Measurements from ENCODE around the gene RIC8A. TPM values are rescaled to one million over a fixed set of nuclear protein-coding genes. Genes with fewer than 3 reads are reported as not detected.

RIC8A gene
- total and polyA plus RNA-seq, 9 of the 15 experiments (the other 6 are each of a cell fraction or from before 2014, with no cell fraction given): 10.7 to 108 (median 72.1) TPM

DNA sequence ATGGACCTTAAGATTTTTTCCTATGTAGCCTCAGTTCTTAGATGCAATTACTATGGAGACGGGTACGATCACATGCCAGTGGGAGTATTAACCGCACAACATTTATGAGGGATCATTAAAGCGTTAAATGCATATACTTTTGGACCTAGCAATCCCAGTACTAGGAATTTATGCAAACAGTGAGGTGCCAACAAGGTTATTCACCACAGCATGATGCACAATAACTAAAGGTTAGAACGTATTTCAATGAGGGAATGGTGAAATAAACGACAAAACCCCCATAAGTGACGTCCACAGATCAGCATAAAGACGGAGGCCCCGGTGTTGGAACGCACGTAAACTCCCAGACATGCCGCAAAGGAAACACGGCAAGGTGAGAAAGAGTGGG, 28.1 kb downstream of the RIC8A start:
- H3K79me2 ChIP-seq (ENCODE audit: control insufficient read depth, insufficient read depth, low read length): peaks cover 50% of the 10 kb centered on the region
- peaks cover 10% of the 10 kb centered on the region; the same call in 1 of the 2 replicates for H4K20me1 ChIP-seq (replicated peaks; ENCODE audit: control insufficient read depth, insufficient read depth, low read length)
- intact Hi-C loops (cut with micrococcal nuclease): no loop called here
- H3K4me1 ChIP-seq (replicated peaks in 1 of 2; ENCODE audit: control insufficient read depth in 2 of 2, insufficient read depth in 2 of 2, low read length in 2 of 2): peaks cover 19 to 21% of the 10 kb centered on the region in 2 experiments; a peak in 4 of 5 replicates
- H3K9ac ChIP-seq (ENCODE audit: insufficient read depth in 1 of 2, low read depth in 2 of 2, low read length in 2 of 2): peak overlapping the region; percentile 82 to 93
- peak overlapping the region; percentile 86 for H3K4me2 ChIP-seq (ENCODE audit: insufficient read depth, low read length)
- POLR2A ChIA-PET: interaction anchor here (0.6 to 1.6 kb wide), 4 partner anchors 12 to 170 kb away, joined by 4 to 6 read pairs (median 5); no protein-coding TSS in a partner anchor
- under 1% methylated on average over 13 of the region's 13 CpGs for WGBS (ENCODE audit: insufficient coverage, low coverage, missing lambda C conversion rate)
- no peaks in the 10 kb centered on the region for H3K27me3 ChIP-seq (ENCODE audit: control insufficient read depth in 2 of 2, insufficient read depth in 2 of 2, low read length in 2 of 2)
- DNase-seq (ENCODE audit: extremely low read depth in 1 of 4, low spot score in 3 of 4) (no peak), FAIRE-seq (peak; percentile 67), ATAC-seq (peak; percentile 19)
- CTCF ChIA-PET (ENCODE audit: low intra/inter-chr PET ratio): interaction anchor here (0.6 kb wide), 1 partner anchor 283 kb away, joined by 3 read pairs; no protein-coding TSS in a partner anchor
- no TSS peak for BruUV-seq (replicated peaks)
- H3K27ac ChIP-seq (ENCODE audit: extremely low read depth, low read depth, low read length): peak overlapping the region; percentile 89
- in situ Hi-C loops (cut with MboI): no loop called here
- peaks cover 27% of the 10 kb centered on the region for H3K36me3 ChIP-seq (ENCODE audit: control insufficient read depth, insufficient read depth, low read length)
- H2AFZ ChIP-seq (ENCODE audit: low read depth, low read length): peak overlapping the region; percentile 84
- no peaks in the 10 kb centered on the region for H3K9me3 ChIP-seq (replicated peaks; ENCODE audit: control insufficient read depth, insufficient read depth, low read depth, low read length)
- peak overlapping the region; percentile 90 for H3K4me3 ChIP-seq
- no peaks in the 10 kb centered on the region for H3K9me1 ChIP-seq (ENCODE audit: control insufficient read depth, insufficient read depth, low read length)
- TF ChIP-seq TBL1XR1 (IDR thresholded peaks at IDR 0.05; ENCODE audit: low read length in 2 of 2): no peak
- TF ChIP-seq, protein P1, sequence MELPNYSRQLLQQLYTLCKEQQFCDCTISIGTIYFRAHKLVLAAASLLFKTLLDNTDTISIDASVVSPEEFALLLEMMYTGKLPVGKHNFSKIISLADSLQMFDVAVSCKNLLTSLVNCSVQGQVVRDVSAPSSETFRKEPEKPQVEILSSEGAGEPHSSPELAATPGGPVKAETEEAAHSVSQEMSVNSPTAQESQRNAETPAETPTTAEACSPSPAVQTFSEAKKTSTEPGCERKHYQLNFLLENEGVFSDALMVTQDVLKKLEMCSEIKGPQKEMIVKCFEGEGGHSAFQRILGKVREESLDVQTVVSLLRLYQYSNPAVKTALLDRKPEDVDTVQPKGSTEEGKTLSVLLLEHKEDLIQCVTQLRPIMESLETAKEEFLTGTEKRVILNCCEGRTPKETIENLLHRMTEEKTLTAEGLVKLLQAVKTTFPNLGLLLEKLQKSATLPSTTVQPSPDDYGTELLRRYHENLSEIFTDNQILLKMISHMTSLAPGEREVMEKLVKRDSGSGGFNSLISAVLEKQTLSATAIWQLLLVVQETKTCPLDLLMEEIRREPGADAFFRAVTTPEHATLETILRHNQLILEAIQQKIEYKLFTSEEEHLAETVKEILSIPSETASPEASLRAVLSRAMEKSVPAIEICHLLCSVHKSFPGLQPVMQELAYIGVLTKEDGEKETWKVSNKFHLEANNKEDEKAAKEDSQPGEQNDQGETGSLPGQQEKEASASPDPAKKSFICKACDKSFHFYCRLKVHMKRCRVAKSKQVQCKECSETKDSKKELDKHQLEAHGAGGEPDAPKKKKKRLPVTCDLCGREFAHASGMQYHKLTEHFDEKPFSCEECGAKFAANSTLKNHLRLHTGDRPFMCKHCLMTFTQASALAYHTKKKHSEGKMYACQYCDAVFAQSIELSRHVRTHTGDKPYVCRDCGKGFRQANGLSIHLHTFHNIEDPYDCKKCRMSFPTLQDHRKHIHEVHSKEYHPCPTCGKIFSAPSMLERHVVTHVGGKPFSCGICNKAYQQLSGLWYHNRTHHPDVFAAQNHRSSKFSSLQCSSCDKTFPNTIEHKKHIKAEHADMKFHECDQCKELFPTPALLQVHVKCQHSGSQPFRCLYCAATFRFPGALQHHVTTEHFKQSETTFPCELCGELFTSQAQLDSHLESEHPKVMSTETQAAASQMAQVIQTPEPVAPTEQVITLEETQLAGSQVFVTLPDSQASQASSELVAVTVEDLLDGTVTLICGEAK (IDR thresholded peaks at IDR 0.05): 0 out of 2 replicates have a peak, but pooled peaks have one; percentile 37
- TF ChIP-seq, protein P1 (CRISPR knock-in tag; IDR thresholded peaks at IDR 0.05): no peak
- TF ChIP-seq MTA3 (IDR thresholded peaks at IDR 0.05; ENCODE audit: borderline replicate concordance): no peak
- no peak for TF ChIP-seq ZNF830 (CRISPR knock-in tag; IDR thresholded peaks at IDR 0.05)
- TF ChIP-seq ZNF121 (CRISPR knock-in tag; conservative IDR thresholded peaks at IDR 0.05): no peak
- TF ChIP-seq NFRKB (IDR thresholded peaks at IDR 0.05; ENCODE audit: low read depth): 0 out of 2 replicates have a peak, but pooled peaks have one; percentile 20
- TF ChIP-seq CXXC5 (CRISPR knock-in tag; IDR thresholded peaks at IDR 0.05): peak; percentile 12
- TF ChIP-seq RBM34 (IDR thresholded peaks at IDR 0.05; ENCODE audit: borderline replicate concordance, insufficient read depth, low read length): no peak
- TF ChIP-seq, protein P2, sequence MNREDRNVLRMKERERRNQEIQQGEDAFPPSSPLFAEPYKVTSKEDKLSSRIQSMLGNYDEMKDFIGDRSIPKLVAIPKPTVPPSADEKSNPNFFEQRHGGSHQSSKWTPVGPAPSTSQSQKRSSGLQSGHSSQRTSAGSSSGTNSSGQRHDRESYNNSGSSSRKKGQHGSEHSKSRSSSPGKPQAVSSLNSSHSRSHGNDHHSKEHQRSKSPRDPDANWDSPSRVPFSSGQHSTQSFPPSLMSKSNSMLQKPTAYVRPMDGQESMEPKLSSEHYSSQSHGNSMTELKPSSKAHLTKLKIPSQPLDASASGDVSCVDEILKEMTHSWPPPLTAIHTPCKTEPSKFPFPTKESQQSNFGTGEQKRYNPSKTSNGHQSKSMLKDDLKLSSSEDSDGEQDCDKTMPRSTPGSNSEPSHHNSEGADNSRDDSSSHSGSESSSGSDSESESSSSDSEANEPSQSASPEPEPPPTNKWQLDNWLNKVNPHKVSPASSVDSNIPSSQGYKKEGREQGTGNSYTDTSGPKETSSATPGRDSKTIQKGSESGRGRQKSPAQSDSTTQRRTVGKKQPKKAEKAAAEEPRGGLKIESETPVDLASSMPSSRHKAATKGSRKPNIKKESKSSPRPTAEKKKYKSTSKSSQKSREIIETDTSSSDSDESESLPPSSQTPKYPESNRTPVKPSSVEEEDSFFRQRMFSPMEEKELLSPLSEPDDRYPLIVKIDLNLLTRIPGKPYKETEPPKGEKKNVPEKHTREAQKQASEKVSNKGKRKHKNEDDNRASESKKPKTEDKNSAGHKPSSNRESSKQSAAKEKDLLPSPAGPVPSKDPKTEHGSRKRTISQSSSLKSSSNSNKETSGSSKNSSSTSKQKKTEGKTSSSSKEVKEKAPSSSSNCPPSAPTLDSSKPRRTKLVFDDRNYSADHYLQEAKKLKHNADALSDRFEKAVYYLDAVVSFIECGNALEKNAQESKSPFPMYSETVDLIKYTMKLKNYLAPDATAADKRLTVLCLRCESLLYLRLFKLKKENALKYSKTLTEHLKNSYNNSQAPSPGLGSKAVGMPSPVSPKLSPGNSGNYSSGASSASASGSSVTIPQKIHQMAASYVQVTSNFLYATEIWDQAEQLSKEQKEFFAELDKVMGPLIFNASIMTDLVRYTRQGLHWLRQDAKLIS (CRISPR knock-in tag; IDR thresholded peaks at IDR 0.05): no peak
